WTC11 (cell line): ENCODE measurements around the gene TBRG4. TPM values are rescaled to one million over a fixed set of nuclear protein-coding genes. Genes with fewer than 3 reads are reported as not detected.

Experiments used
- ATAC-seq: fragments of 200-7000 bp; cut with Tn5 transposase; 2 replicates; pipeline ENCODE4 v1.10.0; 2021; ENCODE audit warnings: mild to moderate bottlenecking, moderate library complexity
- CTCF ChIA-PET: fragments of 300-600 bp; sonication (Branson Sonifier 250); formaldehyde crosslinking; loops from one replicate; lab custom pipeline; 2021; ENCODE audit warnings: antibody characterized with exemption; lab: Charles Lee
- POLR2A ChIA-PET: fragments of 350-600 bp; sonication (Branson Sonifier 250); formaldehyde crosslinking; loops from one replicate; lab custom pipeline; 2021; ENCODE audit warnings: antibody characterized with exemption; lab: Charles Lee
- DNase-seq: peaks from one replicate; pipeline ENCODE4 v3.0.0; 2021; ENCODE audit warnings: low spot score
- H3K27ac Mint-ChIP-seq: 2 replicates; pipeline ENCODE4 v1.8.0; 2021; ENCODE audit warnings: mixed read lengths
- H3K27me3 Mint-ChIP-seq: 2 replicates; pipeline ENCODE4 v1.8.0; 2021; ENCODE audit warnings: low read depth, mild to moderate bottlenecking, moderate library complexity, mixed read lengths
- H3K36me3 Mint-ChIP-seq: 2 replicates; pipeline ENCODE4 v1.8.0; 2021; ENCODE audit warnings: mixed read lengths
- H3K4me1 Mint-ChIP-seq: 2 replicates; pipeline ENCODE4 v1.8.0; 2022; ENCODE audit warnings: mixed read lengths
- H3K4me3 Mint-ChIP-seq: 2 replicates; pipeline ENCODE4 v1.8.0; 2021; ENCODE audit warnings: mild to moderate bottlenecking, moderate library complexity, mixed read lengths
- H3K9me3 Mint-ChIP-seq: 2 replicates; pipeline ENCODE4 v1.8.0; 2021; ENCODE audit warnings: mixed read lengths
- ESRRA ChIP-seq: sonication (generic); formaldehyde crosslinking; IDR thresholded peaks from 2 replicates; pipeline ENCODE4 v1.8.1; 2022; ENCODE audit warnings: mild to moderate bottlenecking, missing genetic modification reagents, borderline replicate concordance
- GTF2I ChIP-seq: fragments of 250-450 bp; sonication (Bioruptor Pico); conservative IDR thresholded peaks from 2 replicates; pipeline ENCODE4 v1.4.0; 2021; ENCODE audit warnings: mild to moderate bottlenecking
- HMGA2 ChIP-seq: fragments of 250-450 bp; sonication (Bioruptor Pico); IDR thresholded peaks from 2 replicates; pipeline ENCODE4 v1.4.0; 2021; ENCODE audit warnings: mild to moderate bottlenecking, moderate library complexity
- JAZF1 ChIP-seq: fragments of 250-450 bp; sonication (Bioruptor Pico); IDR thresholded peaks from 2 replicates; pipeline ENCODE4 v1.9.0; 2021; ENCODE audit warnings: moderate library complexity, mild to moderate bottlenecking, inconsistent platforms
- NFE2L1 ChIP-seq: sonication (generic); formaldehyde crosslinking; IDR thresholded peaks from 2 replicates; pipeline ENCODE4 v1.8.1; 2023; ENCODE audit warnings: missing genetic modification reagents
- NR2C2 ChIP-seq: sonication (generic); formaldehyde crosslinking; IDR thresholded peaks from 2 replicates; pipeline ENCODE4 v1.8.0; 2022; ENCODE audit warnings: mild to moderate bottlenecking, missing genetic modification reagents
- RORB ChIP-seq: fragments of 250-450 bp; sonication (Bioruptor Pico); IDR thresholded peaks from 2 replicates; pipeline ENCODE4 v1.9.0; 2021; ENCODE audit warnings: mild to moderate bottlenecking
- SMAD4 ChIP-seq: sonication (generic); formaldehyde crosslinking; IDR thresholded peaks from 2 replicates; pipeline ENCODE4 v1.8.0; 2022; ENCODE audit warnings: mild to moderate bottlenecking, missing genetic modification reagents
- TCF7 ChIP-seq: sonication (generic); formaldehyde crosslinking; IDR thresholded peaks from 2 replicates; pipeline ENCODE4 v1.8.0; 2022; ENCODE audit warnings: mild to moderate bottlenecking, low read depth, missing genetic modification reagents, moderate library complexity
- ZNF263 ChIP-seq: sonication (generic); formaldehyde crosslinking; IDR thresholded peaks from 2 replicates; pipeline ENCODE4 v1.8.1; 2022; ENCODE audit warnings: low read depth, mild to moderate bottlenecking, moderate library complexity, missing genetic modification reagents
- ZNF396 ChIP-seq: fragments of 250-450 bp; sonication (Bioruptor Pico); IDR thresholded peaks from 2 replicates; pipeline ENCODE4 v1.8.0; 2021; ENCODE audit warnings: mild to moderate bottlenecking, moderate library complexity, borderline replicate concordance
- total RNA-seq: library from RNA; stranded (reverse); gene quantifications from 3 replicates; pipeline ENCODE4 v1.2.3, GENCODE V29; 2021
- TF ChIP-seq, protein P1 (sequence below): fragments of 250-450 bp; sonication (Bioruptor Pico); IDR thresholded peaks from 2 replicates; pipeline ENCODE4 v2.1.2; 2022; ENCODE audit warnings: mild to moderate bottlenecking, moderate library complexity
- TF ChIP-seq, protein P2 (sequence below): sonication (generic); formaldehyde crosslinking; IDR thresholded peaks from 2 replicates; pipeline ENCODE4 v1.8.0; 2023; ENCODE audit warnings: mild to moderate bottlenecking, missing genetic modification reagents
- TF ChIP-seq, protein P3 (sequence below): sonication (generic); formaldehyde crosslinking; IDR thresholded peaks from 2 replicates; pipeline ENCODE4 v1.8.1; 2022; ENCODE audit warnings: low read depth, missing genetic modification reagents, borderline replicate concordance
- TF ChIP-seq, protein P4 (sequence below): sonication (generic); formaldehyde crosslinking; IDR thresholded peaks from 2 replicates; pipeline ENCODE4 v1.8.0; 2022; ENCODE audit warnings: mild to moderate bottlenecking, missing genetic modification reagents
- TF ChIP-seq, protein P5 (sequence below): sonication (generic); formaldehyde crosslinking; IDR thresholded peaks from 2 replicates; pipeline ENCODE4 v1.8.0; 2022; ENCODE audit warnings: mild to moderate bottlenecking, missing genetic modification reagents
- TF ChIP-seq, protein P6 (sequence below): sonication (generic); formaldehyde crosslinking; IDR thresholded peaks from 2 replicates; pipeline ENCODE4 v1.8.1; 2023; ENCODE audit warnings: mild to moderate bottlenecking, missing genetic modification reagents, borderline replicate concordance

Gene TBRG4
- total RNA-seq, 1 experiment from 2014 or later: 167 TPM

DNA sequence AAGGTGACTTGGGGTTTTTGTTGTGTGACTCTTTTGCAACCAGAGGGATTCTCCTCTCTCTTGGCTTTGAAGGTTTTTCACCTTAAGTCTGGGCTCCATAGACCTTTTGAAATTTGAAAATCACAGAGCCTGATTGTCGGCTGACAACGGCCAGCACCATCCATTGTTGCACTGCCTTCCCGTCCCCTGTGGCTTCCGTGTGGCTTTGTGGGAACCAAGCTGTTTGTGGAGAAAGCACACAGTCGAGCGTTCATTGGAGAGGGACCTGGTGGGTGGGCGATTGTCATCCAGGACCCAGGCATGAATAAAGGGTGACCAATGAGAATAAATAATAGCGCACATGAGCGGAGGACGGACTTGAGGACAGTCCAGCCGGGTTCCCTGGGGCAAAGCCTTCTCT is 38.7 kb upstream of the TBRG4 start (continued):
- TF ChIP-seq, protein P1, sequence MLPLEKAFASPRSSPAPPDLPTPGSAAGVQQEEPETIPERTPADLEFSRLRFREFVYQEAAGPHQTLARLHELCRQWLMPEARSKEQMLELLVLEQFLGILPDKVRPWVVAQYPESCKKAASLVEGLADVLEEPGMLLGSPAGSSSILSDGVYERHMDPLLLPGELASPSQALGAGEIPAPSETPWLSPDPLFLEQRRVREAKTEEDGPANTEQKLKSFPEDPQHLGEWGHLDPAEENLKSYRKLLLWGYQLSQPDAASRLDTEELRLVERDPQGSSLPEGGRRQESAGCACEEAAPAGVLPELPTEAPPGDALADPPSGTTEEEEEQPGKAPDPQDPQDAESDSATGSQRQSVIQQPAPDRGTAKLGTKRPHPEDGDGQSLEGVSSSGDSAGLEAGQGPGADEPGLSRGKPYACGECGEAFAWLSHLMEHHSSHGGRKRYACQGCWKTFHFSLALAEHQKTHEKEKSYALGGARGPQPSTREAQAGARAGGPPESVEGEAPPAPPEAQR: no peak
- TF ChIP-seq, protein P2, sequence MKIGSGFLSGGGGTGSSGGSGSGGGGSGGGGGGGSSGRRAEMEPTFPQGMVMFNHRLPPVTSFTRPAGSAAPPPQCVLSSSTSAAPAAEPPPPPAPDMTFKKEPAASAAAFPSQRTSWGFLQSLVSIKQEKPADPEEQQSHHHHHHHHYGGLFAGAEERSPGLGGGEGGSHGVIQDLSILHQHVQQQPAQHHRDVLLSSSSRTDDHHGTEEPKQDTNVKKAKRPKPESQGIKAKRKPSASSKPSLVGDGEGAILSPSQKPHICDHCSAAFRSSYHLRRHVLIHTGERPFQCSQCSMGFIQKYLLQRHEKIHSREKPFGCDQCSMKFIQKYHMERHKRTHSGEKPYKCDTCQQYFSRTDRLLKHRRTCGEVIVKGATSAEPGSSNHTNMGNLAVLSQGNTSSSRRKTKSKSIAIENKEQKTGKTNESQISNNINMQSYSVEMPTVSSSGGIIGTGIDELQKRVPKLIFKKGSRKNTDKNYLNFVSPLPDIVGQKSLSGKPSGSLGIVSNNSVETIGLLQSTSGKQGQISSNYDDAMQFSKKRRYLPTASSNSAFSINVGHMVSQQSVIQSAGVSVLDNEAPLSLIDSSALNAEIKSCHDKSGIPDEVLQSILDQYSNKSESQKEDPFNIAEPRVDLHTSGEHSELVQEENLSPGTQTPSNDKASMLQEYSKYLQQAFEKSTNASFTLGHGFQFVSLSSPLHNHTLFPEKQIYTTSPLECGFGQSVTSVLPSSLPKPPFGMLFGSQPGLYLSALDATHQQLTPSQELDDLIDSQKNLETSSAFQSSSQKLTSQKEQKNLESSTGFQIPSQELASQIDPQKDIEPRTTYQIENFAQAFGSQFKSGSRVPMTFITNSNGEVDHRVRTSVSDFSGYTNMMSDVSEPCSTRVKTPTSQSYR (CRISPR knock-in tag): no peak
- TF ChIP-seq NFE2L1 (CRISPR knock-in tag): no peak
- TF ChIP-seq TCF7 (CRISPR knock-in tag): no peak
- TF ChIP-seq ESRRA: no peak
- TF ChIP-seq SMAD4: no peak
- no peak for TF ChIP-seq JAZF1
- TF ChIP-seq, protein P3, sequence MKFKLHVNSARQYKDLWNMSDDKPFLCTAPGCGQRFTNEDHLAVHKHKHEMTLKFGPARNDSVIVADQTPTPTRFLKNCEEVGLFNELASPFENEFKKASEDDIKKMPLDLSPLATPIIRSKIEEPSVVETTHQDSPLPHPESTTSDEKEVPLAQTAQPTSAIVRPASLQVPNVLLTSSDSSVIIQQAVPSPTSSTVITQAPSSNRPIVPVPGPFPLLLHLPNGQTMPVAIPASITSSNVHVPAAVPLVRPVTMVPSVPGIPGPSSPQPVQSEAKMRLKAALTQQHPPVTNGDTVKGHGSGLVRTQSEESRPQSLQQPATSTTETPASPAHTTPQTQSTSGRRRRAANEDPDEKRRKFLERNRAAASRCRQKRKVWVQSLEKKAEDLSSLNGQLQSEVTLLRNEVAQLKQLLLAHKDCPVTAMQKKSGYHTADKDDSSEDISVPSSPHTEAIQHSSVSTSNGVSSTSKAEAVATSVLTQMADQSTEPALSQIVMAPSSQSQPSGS (CRISPR knock-in tag): no peak
- TF ChIP-seq RORB (CRISPR knock-in tag): no peak
- TF ChIP-seq, protein P4, sequence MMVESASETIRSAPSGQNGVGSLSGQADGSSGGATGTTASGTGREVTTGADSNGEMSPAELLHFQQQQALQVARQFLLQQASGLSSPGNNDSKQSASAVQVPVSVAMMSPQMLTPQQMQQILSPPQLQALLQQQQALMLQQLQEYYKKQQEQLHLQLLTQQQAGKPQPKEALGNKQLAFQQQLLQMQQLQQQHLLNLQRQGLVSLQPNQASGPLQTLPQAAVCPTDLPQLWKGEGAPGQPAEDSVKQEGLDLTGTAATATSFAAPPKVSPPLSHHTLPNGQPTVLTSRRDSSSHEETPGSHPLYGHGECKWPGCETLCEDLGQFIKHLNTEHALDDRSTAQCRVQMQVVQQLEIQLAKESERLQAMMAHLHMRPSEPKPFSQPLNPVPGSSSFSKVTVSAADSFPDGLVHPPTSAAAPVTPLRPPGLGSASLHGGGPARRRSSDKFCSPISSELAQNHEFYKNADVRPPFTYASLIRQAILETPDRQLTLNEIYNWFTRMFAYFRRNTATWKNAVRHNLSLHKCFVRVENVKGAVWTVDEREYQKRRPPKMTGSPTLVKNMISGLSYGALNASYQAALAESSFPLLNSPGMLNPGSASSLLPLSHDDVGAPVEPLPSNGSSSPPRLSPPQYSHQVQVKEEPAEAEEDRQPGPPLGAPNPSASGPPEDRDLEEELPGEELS (CRISPR knock-in tag): no peak
- no peak for TF ChIP-seq NR2C2 (CRISPR knock-in tag)

DNA sequence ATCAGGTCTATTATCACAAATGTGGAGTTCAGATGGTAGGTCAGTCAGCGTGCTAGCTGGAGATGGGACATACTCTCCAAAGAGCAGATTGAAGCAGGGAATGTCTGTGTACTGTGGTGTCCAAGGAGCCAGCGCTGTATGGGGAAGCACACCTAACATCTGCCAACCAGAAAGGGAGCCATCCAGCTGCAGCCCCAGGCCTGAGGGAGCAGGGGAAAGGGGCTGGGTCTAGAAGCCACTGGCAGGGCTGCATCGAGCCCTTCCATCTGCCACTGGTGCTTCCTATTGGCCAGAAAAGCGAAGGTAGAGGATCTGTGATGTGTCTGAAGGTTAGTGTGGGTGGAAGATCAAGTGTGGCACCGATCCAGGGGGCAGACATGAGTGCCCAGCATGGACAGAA is 38.1 kb upstream of the TBRG4 start:
- H3K36me3 Mint-ChIP-seq: no peaks in the 10 kb centered on the region
- no peak for DNase-seq
- no peaks in the 10 kb centered on the region for H3K9me3 Mint-ChIP-seq
- H3K4me3 Mint-ChIP-seq: no peak overlapping the region
- ChIA-PET CTCF (interaction anchor here (3.2 kb wide), 1 partner anchor 14 kb away, joined by 16 read pairs; no protein-coding TSS in a partner anchor), POLR2A (interaction anchor here (0.5 kb wide), 1 partner anchor 238 kb away, joined by 3 read pairs; no protein-coding TSS in a partner anchor)
- no peaks in the 10 kb centered on the region for H3K4me1 Mint-ChIP-seq
- H3K27ac Mint-ChIP-seq: no peak overlapping the region
- no peaks in the 10 kb centered on the region; the same call in 1 of the 2 replicates for H3K27me3 Mint-ChIP-seq
- no peak for ATAC-seq
- TF ChIP-seq TCF7 (CRISPR knock-in tag) (no peak), JAZF1 (no peak), GTF2I (CRISPR knock-in tag) (no peak), ZNF263 (CRISPR knock-in tag) (no peak), SMAD4 (no peak), HMGA2 (no peak), ZNF396 (no peak)
- TF ChIP-seq, protein P5, sequence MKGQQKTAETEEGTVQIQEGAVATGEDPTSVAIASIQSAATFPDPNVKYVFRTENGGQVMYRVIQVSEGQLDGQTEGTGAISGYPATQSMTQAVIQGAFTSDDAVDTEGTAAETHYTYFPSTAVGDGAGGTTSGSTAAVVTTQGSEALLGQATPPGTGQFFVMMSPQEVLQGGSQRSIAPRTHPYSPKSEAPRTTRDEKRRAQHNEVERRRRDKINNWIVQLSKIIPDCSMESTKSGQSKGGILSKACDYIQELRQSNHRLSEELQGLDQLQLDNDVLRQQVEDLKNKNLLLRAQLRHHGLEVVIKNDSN (CRISPR knock-in tag): no peak
- TF ChIP-seq, protein P4 (CRISPR knock-in tag): no peak
- TF ChIP-seq, protein P6, sequence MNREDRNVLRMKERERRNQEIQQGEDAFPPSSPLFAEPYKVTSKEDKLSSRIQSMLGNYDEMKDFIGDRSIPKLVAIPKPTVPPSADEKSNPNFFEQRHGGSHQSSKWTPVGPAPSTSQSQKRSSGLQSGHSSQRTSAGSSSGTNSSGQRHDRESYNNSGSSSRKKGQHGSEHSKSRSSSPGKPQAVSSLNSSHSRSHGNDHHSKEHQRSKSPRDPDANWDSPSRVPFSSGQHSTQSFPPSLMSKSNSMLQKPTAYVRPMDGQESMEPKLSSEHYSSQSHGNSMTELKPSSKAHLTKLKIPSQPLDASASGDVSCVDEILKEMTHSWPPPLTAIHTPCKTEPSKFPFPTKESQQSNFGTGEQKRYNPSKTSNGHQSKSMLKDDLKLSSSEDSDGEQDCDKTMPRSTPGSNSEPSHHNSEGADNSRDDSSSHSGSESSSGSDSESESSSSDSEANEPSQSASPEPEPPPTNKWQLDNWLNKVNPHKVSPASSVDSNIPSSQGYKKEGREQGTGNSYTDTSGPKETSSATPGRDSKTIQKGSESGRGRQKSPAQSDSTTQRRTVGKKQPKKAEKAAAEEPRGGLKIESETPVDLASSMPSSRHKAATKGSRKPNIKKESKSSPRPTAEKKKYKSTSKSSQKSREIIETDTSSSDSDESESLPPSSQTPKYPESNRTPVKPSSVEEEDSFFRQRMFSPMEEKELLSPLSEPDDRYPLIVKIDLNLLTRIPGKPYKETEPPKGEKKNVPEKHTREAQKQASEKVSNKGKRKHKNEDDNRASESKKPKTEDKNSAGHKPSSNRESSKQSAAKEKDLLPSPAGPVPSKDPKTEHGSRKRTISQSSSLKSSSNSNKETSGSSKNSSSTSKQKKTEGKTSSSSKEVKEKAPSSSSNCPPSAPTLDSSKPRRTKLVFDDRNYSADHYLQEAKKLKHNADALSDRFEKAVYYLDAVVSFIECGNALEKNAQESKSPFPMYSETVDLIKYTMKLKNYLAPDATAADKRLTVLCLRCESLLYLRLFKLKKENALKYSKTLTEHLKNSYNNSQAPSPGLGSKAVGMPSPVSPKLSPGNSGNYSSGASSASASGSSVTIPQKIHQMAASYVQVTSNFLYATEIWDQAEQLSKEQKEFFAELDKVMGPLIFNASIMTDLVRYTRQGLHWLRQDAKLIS (CRISPR knock-in tag): no peak
